Keratinocyte (primary cell): Measurements from ENCODE around the gene PRKCH. TPM values are rescaled to one million over a fixed set of nuclear protein-coding genes. Genes with fewer than 3 reads are reported as not detected.

Source experiments
- DNase-seq: peaks from one replicate; pipeline ENCODE4 v3.0.0-alpha.2; 2011; ENCODE audit warnings: low read depth, missing footprints, low spot score
- FAIRE-seq: peaks from 2 replicates; lab custom pipeline; 2011; peaks lifted over from hg19 to GRCh38; lab: Jason Lieb, UNC
- H2AFZ ChIP-seq: 2 replicates; pipeline ENCODE4 v1.6.0; 2012; ENCODE audit warnings: low read length, control low read depth, inconsistent platforms; ENCODE audit not compliant: control insufficient read depth
- H3K27ac ChIP-seq: 2 replicates; pipeline ENCODE4 v1.5.1; 2011; ENCODE audit warnings: low read length; ENCODE audit not compliant: control insufficient read depth, insufficient read depth
- H3K27me3 ChIP-seq: 3 replicates; pipeline ENCODE4 v1.6.0; 2011; ENCODE audit warnings: low read length; ENCODE audit not compliant: control insufficient read depth, insufficient read depth; ENCODE audit errors: extremely low read depth
- H3K36me3 ChIP-seq, 2 experiments: 2 replicates in 1 of 2; 3 replicates in 1 of 2; pipeline ENCODE4 v1.5.1; 2011; ENCODE audit warnings: low read length in 2 of 2, mild to moderate bottlenecking in 1 of 2; ENCODE audit not compliant: control insufficient read depth in 2 of 2, insufficient read depth in 2 of 2; ENCODE audit errors: extremely low read depth in 1 of 2
- H3K4me1 ChIP-seq: 3 replicates; pipeline ENCODE4 v1.5.1; 2011; ENCODE audit warnings: low read length; ENCODE audit not compliant: control insufficient read depth, insufficient read depth; ENCODE audit errors: extremely low read depth
- H3K4me2 ChIP-seq: 3 replicates; pipeline ENCODE4 v1.6.0; 2011; ENCODE audit warnings: low read depth, low read length; ENCODE audit not compliant: control insufficient read depth, insufficient read depth; ENCODE audit errors: extremely low read depth
- H3K4me3 ChIP-seq, 3 experiments: fragments of 200-600 bp in 1 of 3; sonication (generic) in 1 of 3; 2 replicates in 2 of 3; 3 replicates in 1 of 3; pipeline ENCODE4 v1.5.1; 2011 to 2016; ENCODE audit warnings: low read length in 3 of 3, mild to moderate bottlenecking in 3 of 3, control low read depth in 2 of 3, inconsistent platforms in 1 of 3, low read depth in 1 of 3, mixed read lengths in 1 of 3, mixed run types in 1 of 3, moderate library complexity in 1 of 3; ENCODE audit not compliant: control insufficient read depth in 2 of 3, insufficient read depth in 2 of 3; ENCODE audit errors: extremely low read depth in 1 of 3
- H3K79me2 ChIP-seq: 2 replicates; pipeline ENCODE4 v1.6.0; 2012; ENCODE audit warnings: low read length; ENCODE audit not compliant: control insufficient read depth, insufficient read depth
- H3K9ac ChIP-seq: 3 replicates; pipeline ENCODE4 v1.6.0; 2011; ENCODE audit warnings: low read length; ENCODE audit not compliant: control insufficient read depth, insufficient read depth; ENCODE audit errors: extremely low read depth
- H3K9me1 ChIP-seq: 3 replicates; pipeline ENCODE4 v1.6.0; 2011; ENCODE audit warnings: low read length; ENCODE audit not compliant: control insufficient read depth, insufficient read depth; ENCODE audit errors: extremely low read depth
- H3K9me3 ChIP-seq: 2 replicates; pipeline ENCODE4 v1.5.1; 2012; ENCODE audit warnings: low read depth, low read length; ENCODE audit not compliant: control insufficient read depth
- H4K20me1 ChIP-seq: 3 replicates; pipeline ENCODE4 v1.6.0; 2011; ENCODE audit warnings: low read length; ENCODE audit not compliant: control insufficient read depth, insufficient read depth; ENCODE audit errors: extremely low read depth
- EZH2 ChIP-seq: IDR thresholded peaks from one replicate; pipeline ENCODE4 v1.6.1; 2012; ENCODE audit warnings: inconsistent platforms, mild to moderate bottlenecking, low read length, moderate library complexity
- dilution Hi-C: fragments of 300-500 bp; cut with MboI; formaldehyde crosslinking; loops from one replicate; pipeline ENCODE4 v1.7.0; 2020; ENCODE audit warnings: low sequenced_read_pairs; ENCODE audit not compliant: extremely low pct_ligation_motif_present
- polyA plus RNA-seq, 5 experiments: library from polyadenylated mRNA; depleted of rRNA in 3 of 5; stranded (reverse) in 3 of 5; stranded (forward) in 1 of 5; unstranded in 1 of 5; fragments of >200 nt; gene quantifications; 1 replicate in 1 of 5; 2 replicates in 3 of 5; 3 replicates in 1 of 5; pipeline versions ENCODE4 v1.2.1 to v1.2.3, GENCODE V29; 2011 to 2012; ENCODE audit warnings: missing spikeins in 2 of 5, low read depth in 1 of 5, low replicate concordance in 1 of 5
- TF ChIP-seq, protein P1 (sequence below), 3 experiments: IDR thresholded peaks in 1 of 3; conservative IDR thresholded peaks in 1 of 3; optimal IDR thresholded peaks in 1 of 3; 2 replicates in 2 of 3; 3 replicates in 1 of 3; pipeline versions ENCODE3 to v1.5.1; 2011; ENCODE audit warnings: low read length in 3 of 3, mild to moderate bottlenecking in 3 of 3, moderate library complexity in 2 of 3, control low read depth in 1 of 3, inconsistent platforms in 1 of 3; ENCODE audit not compliant: insufficient read depth in 2 of 3; ENCODE audit errors: extremely low read depth in 1 of 3

PRKCH gene
- polyA plus RNA-seq, 1 donor (not counting 4 experiments of a cell fraction or from before 2014, with no cell fraction given), result 13.7 TPM

DNA sequence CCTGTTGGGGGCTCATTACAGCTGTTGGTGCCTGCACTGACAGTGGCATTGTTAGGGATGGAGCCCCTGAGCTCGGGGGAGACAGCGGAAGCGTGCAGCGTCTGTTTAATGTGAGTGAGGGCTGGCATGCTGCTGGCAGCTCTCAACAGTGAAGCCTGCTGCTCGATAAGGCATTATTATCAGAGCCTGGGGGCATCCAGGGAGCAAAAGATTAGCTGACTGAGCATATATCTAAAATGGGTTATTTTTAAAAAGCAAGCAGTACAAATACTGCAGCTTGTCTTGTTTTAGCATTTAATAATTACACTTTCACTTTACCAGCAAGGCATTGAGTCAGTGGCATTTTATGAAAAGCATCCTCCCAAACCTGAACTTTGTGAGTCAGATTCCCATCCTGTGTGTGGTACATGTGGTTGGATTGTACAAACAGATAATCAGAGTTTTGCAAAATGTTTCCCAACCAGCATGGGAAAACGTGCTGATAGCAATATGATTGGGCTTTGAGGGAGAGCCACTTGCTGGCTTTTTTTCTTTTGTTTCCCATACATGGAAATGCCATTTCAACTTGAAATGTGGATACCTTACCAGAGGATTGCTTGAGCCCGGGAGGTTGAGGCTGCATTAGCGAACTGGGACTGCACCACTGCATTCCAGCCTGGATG is 150.8 kb downstream of the PRKCH start:
- Histone ChIP-seq H3K9ac (peak overlapping the region; percentile 18), H3K4me3 (peak overlapping the region; percentile 6 to 40 (median 29)), H3K4me2 (peak overlapping the region; percentile 70), H3K4me1 (peaks cover 61% of the 10 kb centered on the region), H3K27ac (peak overlapping the region; percentile 1), H3K9me1 (peaks cover 3% of the 10 kb centered on the region), H3K36me3 (no peaks in the 10 kb centered on the region), H4K20me1 (no peaks in the 10 kb centered on the region), H2AFZ (no peak overlapping the region), H3K9me3 (no peaks in the 10 kb centered on the region), H3K27me3 (no peaks in the 10 kb centered on the region), H3K79me2 (no peaks in the 10 kb centered on the region)
- DNase-seq (no peak), FAIRE-seq (peak; percentile 82)
- dilution Hi-C loops, result no loop called here
- no peak for TF ChIP-seq EZH2
- TF ChIP-seq, protein P1, sequence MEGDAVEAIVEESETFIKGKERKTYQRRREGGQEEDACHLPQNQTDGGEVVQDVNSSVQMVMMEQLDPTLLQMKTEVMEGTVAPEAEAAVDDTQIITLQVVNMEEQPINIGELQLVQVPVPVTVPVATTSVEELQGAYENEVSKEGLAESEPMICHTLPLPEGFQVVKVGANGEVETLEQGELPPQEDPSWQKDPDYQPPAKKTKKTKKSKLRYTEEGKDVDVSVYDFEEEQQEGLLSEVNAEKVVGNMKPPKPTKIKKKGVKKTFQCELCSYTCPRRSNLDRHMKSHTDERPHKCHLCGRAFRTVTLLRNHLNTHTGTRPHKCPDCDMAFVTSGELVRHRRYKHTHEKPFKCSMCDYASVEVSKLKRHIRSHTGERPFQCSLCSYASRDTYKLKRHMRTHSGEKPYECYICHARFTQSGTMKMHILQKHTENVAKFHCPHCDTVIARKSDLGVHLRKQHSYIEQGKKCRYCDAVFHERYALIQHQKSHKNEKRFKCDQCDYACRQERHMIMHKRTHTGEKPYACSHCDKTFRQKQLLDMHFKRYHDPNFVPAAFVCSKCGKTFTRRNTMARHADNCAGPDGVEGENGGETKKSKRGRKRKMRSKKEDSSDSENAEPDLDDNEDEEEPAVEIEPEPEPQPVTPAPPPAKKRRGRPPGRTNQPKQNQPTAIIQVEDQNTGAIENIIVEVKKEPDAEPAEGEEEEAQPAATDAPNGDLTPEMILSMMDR (optimal IDR thresholded peaks at IDR 0.05 in 1 of 3, IDR thresholded peaks at IDR 0.05 in 1 of 3, conservative IDR thresholded peaks at IDR 0.05 in 1 of 3; ENCODE audit: extremely low read depth in 1 of 3, insufficient read depth in 2 of 3, low read length in 3 of 3), result no peak

GRCh38 chr14:61472801-61473376 is 151.5 kb downstream of the PRKCH start:
- peak overlapping the region; percentile 42 for H3K4me2 ChIP-seq
- no peaks in the 10 kb centered on the region for H4K20me1 ChIP-seq
- no peaks in the 10 kb centered on the region for H3K36me3 ChIP-seq
- dilution Hi-C loops, result no loop called here
- FAIRE-seq, result no peak
- H3K9ac ChIP-seq, result no peak overlapping the region
- H3K79me2 ChIP-seq, result no peaks in the 10 kb centered on the region
- H3K4me3 ChIP-seq, result no peak overlapping the region
- H3K9me1 ChIP-seq, result peaks cover 3% of the 10 kb centered on the region
- DNase-seq, result no peak
- no peaks in the 10 kb centered on the region for H3K9me3 ChIP-seq
- no peak overlapping the region for H2AFZ ChIP-seq
- H3K27ac ChIP-seq, result no peak overlapping the region
- H3K4me1 ChIP-seq, result peaks cover 54% of the 10 kb centered on the region
- H3K27me3 ChIP-seq, result no peaks in the 10 kb centered on the region
- no peak for TF ChIP-seq EZH2
- TF ChIP-seq, protein P1 (optimal IDR thresholded peaks at IDR 0.05 in 1 of 3, IDR thresholded peaks at IDR 0.05 in 1 of 3, conservative IDR thresholded peaks at IDR 0.05 in 1 of 3; ENCODE audit: extremely low read depth in 1 of 3, insufficient read depth in 2 of 3, low read length in 3 of 3), result no peak
